Testis (tissue), 2 donors: ENCODE measurements around the gene ZBTB9.

Experiments
- CTCF ChIP-seq, 3 experiments: fragments of 450-650 bp in 2 of 3; fragments of 200-600 bp in 1 of 3; sonication (generic) in 1 of 3; IDR thresholded peaks; one replicate each; pipeline ENCODE4 v1.5.1; 2016 to 2019; ENCODE audit warnings: antibody characterized with exemption in 3 of 3, mild to moderate bottlenecking in 2 of 3, moderate library complexity in 1 of 3
- POLR2A ChIP-seq: fragments of 450-650 bp; IDR thresholded peaks from one replicate; pipeline ENCODE4 v1.6.1; 2017; ENCODE audit warnings: antibody characterized with exemption, mild to moderate bottlenecking, moderate library complexity

GRCh38 chr6:33420491-33421343, 33.7 kb upstream of the ZBTB9 start:
- TF ChIP-seq CTCF (IDR thresholded peaks at IDR 0.05): no peak
- no peak for TF ChIP-seq POLR2A
